ENCODE results near the gene RNF168. TPM values are rescaled to one million over a fixed set of nuclear protein-coding genes. Genes with fewer than 3 reads are reported as not detected.

The RNF168 gene
- total RNA-seq, 1 experiment from 2014 or later: 66.1 TPM

- TF ChIP-seq, protein P1, sequence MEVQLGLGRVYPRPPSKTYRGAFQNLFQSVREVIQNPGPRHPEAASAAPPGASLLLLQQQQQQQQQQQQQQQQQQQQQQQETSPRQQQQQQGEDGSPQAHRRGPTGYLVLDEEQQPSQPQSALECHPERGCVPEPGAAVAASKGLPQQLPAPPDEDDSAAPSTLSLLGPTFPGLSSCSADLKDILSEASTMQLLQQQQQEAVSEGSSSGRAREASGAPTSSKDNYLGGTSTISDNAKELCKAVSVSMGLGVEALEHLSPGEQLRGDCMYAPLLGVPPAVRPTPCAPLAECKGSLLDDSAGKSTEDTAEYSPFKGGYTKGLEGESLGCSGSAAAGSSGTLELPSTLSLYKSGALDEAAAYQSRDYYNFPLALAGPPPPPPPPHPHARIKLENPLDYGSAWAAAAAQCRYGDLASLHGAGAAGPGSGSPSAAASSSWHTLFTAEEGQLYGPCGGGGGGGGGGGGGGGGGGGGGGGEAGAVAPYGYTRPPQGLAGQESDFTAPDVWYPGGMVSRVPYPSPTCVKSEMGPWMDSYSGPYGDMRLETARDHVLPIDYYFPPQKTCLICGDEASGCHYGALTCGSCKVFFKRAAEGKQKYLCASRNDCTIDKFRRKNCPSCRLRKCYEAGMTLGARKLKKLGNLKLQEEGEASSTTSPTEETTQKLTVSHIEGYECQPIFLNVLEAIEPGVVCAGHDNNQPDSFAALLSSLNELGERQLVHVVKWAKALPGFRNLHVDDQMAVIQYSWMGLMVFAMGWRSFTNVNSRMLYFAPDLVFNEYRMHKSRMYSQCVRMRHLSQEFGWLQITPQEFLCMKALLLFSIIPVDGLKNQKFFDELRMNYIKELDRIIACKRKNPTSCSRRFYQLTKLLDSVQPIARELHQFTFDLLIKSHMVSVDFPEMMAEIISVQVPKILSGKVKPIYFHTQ (CRISPR knock-in tag; IDR thresholded peaks at IDR 0.05): no peak
- TF ChIP-seq JUN (CRISPR knock-in tag; IDR thresholded peaks at IDR 0.05): no peak
- no peak for TF ChIP-seq FOXP4 (CRISPR knock-in tag; IDR thresholded peaks at IDR 0.05)
Observed at GRCh38 chr3:196531418-196531817, 27.9 kb upstream of the RNF168 start (continued).

GRCh38 chr3:196528639-196529233 lies 25.2 kb upstream of the RNF168 start:
- peak; percentile 89 for ATAC-seq
- TF ChIP-seq JAZF1 (CRISPR knock-in tag; IDR thresholded peaks at IDR 0.05) (no peak), ATF6 (CRISPR knock-in tag; IDR thresholded peaks at IDR 0.05) (no peak), ZNF138 (CRISPR knock-in tag; conservative IDR thresholded peaks at IDR 0.05) (no peak), NFATC4 (CRISPR knock-in tag; IDR thresholded peaks at IDR 0.05) (no peak), TP53 (CRISPR knock-in tag; IDR thresholded peaks at IDR 0.05) (no peak), TEAD1 (CRISPR knock-in tag; IDR thresholded peaks at IDR 0.05) (peak; percentile 70), ELF4 (CRISPR knock-in tag; IDR thresholded peaks at IDR 0.05; ENCODE audit: low read depth) (no peak), NFYB (CRISPR knock-in tag; conservative IDR thresholded peaks at IDR 0.05; ENCODE audit: low read depth) (no peak), STAT6 (CRISPR knock-in tag; conservative IDR thresholded peaks at IDR 0.05; ENCODE audit: low read depth) (no peak), FOXP4 (CRISPR knock-in tag; IDR thresholded peaks at IDR 0.05) (no peak), ZNF219 (CRISPR knock-in tag; IDR thresholded peaks at IDR 0.05; ENCODE audit: borderline replicate concordance) (0 out of 2 replicates have a peak, but pooled peaks have one; percentile 36)
- TF ChIP-seq, protein P1 (CRISPR knock-in tag; IDR thresholded peaks at IDR 0.05): no peak
- TF ChIP-seq, protein P2, sequence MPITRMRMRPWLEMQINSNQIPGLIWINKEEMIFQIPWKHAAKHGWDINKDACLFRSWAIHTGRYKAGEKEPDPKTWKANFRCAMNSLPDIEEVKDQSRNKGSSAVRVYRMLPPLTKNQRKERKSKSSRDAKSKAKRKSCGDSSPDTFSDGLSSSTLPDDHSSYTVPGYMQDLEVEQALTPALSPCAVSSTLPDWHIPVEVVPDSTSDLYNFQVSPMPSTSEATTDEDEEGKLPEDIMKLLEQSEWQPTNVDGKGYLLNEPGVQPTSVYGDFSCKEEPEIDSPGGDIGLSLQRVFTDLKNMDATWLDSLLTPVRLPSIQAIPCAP (CRISPR knock-in tag; IDR thresholded peaks at IDR 0.05): no peak
- TF ChIP-seq, protein P3, sequence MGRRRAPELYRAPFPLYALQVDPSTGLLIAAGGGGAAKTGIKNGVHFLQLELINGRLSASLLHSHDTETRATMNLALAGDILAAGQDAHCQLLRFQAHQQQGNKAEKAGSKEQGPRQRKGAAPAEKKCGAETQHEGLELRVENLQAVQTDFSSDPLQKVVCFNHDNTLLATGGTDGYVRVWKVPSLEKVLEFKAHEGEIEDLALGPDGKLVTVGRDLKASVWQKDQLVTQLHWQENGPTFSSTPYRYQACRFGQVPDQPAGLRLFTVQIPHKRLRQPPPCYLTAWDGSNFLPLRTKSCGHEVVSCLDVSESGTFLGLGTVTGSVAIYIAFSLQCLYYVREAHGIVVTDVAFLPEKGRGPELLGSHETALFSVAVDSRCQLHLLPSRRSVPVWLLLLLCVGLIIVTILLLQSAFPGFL (CRISPR knock-in tag; IDR thresholded peaks at IDR 0.05; ENCODE audit: borderline replicate concordance): no peak
- TF ChIP-seq, protein P4, sequence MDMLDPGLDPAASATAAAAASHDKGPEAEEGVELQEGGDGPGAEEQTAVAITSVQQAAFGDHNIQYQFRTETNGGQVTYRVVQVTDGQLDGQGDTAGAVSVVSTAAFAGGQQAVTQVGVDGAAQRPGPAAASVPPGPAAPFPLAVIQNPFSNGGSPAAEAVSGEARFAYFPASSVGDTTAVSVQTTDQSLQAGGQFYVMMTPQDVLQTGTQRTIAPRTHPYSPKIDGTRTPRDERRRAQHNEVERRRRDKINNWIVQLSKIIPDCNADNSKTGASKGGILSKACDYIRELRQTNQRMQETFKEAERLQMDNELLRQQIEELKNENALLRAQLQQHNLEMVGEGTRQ (CRISPR knock-in tag; IDR thresholded peaks at IDR 0.05): 0 out of 2 replicates have a peak, but pooled peaks have one; percentile 8

More at GRCh38 chr3:196528639-196529233, 25.2 kb upstream of the RNF168 start:
- DNase-seq (ENCODE audit: low spot score): peak; percentile 87
- Mint-ChIP-seq H3K27ac (no peak overlapping the region), H3K4me1 (peaks cover 12% of the 10 kb centered on the region), H3K4me3 (peak overlapping the region; percentile 53), H3K36me3 (peaks cover 16% of the 10 kb centered on the region), H3K27me3 (ENCODE audit: low read depth) (peaks cover 11% of the 10 kb centered on the region), H3K9me3 (peaks cover 31% of the 10 kb centered on the region)
- POLR2A ChIA-PET: interaction anchor here (0.6 to 1.4 kb wide), 5 partner anchors 26 to 414 kb away, joined by 3 to 7 read pairs (median 3); partner anchors contain the start of genes FBXO45, NCBP2 and WDR53
- CTCF ChIA-PET: interaction anchor here (0.5 to 2.0 kb wide), 52 partner anchors 8 to 809 kb away, joined by 3 to 15 read pairs (median 4); partner anchors contain the start of genes FBXO45, MELTF, NCBP2 and PAK2
